GM12873 (cell line): ENCODE data around the gene CD34.

Experiments used
- TF ChIP-seq, protein P1 (sequence below): IDR thresholded peaks from 2 replicates; pipeline ENCODE4 v1.5.1; 2012; ENCODE audit warnings: low read depth, mild to moderate bottlenecking, moderate library complexity, low read length, control low read depth; ENCODE audit not compliant: insufficient read depth; ENCODE audit errors: missing control alignments

The CD34 gene

DNA sequence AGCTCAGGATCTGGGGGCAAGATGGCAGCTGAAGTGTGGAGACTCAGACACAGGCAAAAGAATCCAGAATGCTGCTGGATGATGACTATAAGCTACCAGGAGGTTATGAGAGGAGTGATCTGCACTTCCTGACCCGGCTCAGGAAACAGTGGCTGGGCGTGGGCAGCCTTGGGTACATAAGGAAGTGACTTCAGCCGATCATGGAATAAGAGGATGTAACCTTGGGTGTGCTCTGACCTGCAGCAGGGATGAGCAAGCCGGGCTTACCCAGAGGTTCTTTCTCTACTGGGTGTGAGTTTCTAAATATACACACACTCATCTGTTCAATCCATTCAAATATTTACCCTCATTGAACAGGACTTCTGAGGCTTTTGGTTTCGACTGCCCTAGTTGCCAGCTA, 62.7 kb downstream of the CD34 start:
- TF ChIP-seq, protein P1, sequence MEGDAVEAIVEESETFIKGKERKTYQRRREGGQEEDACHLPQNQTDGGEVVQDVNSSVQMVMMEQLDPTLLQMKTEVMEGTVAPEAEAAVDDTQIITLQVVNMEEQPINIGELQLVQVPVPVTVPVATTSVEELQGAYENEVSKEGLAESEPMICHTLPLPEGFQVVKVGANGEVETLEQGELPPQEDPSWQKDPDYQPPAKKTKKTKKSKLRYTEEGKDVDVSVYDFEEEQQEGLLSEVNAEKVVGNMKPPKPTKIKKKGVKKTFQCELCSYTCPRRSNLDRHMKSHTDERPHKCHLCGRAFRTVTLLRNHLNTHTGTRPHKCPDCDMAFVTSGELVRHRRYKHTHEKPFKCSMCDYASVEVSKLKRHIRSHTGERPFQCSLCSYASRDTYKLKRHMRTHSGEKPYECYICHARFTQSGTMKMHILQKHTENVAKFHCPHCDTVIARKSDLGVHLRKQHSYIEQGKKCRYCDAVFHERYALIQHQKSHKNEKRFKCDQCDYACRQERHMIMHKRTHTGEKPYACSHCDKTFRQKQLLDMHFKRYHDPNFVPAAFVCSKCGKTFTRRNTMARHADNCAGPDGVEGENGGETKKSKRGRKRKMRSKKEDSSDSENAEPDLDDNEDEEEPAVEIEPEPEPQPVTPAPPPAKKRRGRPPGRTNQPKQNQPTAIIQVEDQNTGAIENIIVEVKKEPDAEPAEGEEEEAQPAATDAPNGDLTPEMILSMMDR, result no peak

DNA sequence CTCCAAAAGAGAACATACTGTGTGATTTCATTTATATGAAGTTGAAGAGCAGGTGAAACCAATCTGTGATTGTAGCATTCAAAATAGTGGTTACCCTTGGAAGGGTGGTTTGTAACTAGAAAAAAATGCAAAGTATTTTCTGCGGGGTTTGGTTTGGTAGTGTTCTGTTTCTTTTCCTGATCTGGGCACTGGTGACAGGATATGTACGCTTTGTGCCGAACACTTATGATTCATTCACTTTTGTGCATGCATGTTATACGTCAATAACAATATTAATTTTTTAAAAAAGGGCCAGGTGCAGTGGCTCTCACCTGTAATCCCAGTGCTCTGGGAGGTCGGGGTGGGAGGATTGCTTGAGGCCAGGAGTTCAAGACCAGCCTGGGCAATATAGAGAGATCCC, 63.8 kb downstream of the CD34 start:
- TF ChIP-seq, protein P1, result no peak

DNA sequence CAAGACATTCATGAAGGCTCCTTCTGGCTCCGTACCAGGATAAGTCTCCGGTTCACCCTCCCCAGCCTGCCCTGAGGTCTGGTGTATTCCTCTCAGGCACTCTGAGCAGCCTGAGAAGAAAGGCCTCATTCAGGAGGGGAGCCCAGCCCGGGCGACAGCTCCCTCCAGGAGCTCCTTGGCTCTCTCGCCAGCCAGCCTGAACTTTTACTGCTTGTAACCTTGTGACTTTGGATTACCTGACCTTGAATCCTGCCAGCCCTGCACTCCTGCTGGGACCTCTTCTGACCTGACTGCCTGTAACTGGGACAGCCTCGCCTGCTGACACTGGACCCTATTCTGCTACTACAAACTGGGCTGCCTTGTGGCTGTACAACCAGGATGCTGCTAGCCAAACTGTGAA, 65.8 kb downstream of the CD34 start:
- TF ChIP-seq, protein P1, result no peak

DNA sequence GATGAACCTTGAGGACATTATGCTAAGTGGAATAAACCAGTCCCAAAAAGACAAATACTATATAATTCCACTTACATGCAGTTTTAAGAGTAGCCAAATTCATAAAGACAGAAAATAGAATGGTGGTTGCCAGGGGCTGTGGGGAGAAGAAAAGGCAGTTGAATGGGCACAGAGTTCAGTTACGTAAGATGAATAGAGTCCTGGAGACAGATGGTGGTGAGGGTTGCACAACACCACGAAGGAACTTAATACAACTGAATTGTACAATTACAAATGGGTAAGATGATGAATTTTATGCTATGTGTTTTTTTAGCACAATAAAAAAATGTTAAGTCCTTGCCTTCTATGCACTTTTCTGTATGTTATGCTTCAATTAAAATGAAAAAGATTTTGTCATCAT, 66.6 kb downstream of the CD34 start:
- TF ChIP-seq, protein P1, result no peak

DNA sequence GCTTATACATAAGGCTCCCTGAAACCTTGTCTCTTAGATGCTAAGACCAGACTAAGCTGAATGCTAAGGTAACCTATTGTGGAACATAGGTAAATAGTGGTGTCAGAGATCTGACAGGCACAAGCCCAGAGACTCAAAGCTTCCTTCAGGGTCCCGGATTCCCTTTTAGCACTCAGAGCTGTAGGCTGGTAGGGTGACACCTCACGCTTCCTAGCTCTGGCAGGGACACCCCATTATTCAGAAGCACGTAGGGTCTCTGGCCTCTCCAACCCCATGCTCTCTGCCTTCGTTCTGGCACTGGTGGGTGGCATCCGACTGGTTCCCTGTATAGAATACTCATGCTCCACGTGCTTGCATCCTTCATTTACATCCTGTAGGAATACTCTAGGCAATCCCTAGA, 68.4 kb downstream of the CD34 start:
- TF ChIP-seq, protein P1, result no peak

DNA sequence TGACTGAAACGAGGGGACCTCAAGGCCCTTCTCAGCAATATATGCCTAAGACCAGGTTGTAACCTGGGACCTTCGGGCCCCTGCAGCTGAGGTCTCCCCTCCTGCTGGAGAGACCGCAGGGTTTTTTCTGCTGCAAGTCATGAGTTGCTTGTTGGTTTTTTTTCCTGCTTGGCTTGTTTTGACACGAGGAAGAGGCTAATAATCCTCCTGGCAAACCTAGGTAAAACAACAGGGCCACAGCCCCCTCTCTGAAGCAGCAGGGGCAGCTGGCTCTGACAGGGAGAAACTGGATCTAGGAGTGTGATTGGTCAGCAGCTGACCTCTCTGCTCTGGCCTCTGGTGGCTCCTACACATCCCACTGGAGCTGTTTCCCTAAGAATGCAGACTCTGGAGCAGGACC, 69.0 kb downstream of the CD34 start:
- TF ChIP-seq, protein P1, result no peak

DNA sequence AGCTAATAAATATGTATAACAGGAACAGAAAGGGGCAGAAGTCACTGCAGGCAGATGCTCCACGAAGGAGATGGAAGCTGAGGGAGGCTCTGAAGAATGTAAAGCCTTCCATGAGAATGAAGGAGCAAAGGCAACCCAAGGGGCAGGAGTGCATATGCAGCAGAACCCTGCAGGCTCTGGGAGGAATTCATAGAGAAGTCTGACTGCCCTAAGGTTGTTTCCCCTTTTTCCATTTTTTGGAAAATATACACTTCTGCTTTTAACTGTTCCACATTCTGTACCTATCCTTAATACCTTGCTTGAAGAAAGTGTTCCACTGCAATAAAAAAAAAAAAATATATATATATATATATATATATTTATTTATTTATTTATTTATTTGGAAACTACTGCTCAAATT, 69.6 kb downstream of the CD34 start:
- TF ChIP-seq, protein P1, result no peak
